CD4-positive, alpha-beta T cell treated with Interleukin-12 subunit alpha and Interleukin-12 subunit beta, for 1 hour (primary cell): ENCODE results near the gene CHST15.
"Not testable (repeated sequence)": the region's sequence is repeated elsewhere in the genome, so short reads cannot be mapped to it uniquely, and the experiment has no call there.

ENCODE experiments used
- DNase-seq: peaks from one replicate; pipeline ENCODE4 v3.0.0-alpha.2; 2020

Gene CHST15

GRCh38 chr10:124096494-124096893 is 3.1 kb upstream of the CHST15 start:
- DNase-seq: no peak

- DNase-seq: not testable (repeated sequence)
These were observed 2.4 kb upstream of the CHST15 start for GRCh38 chr10:124095801-124096200.

DNA sequence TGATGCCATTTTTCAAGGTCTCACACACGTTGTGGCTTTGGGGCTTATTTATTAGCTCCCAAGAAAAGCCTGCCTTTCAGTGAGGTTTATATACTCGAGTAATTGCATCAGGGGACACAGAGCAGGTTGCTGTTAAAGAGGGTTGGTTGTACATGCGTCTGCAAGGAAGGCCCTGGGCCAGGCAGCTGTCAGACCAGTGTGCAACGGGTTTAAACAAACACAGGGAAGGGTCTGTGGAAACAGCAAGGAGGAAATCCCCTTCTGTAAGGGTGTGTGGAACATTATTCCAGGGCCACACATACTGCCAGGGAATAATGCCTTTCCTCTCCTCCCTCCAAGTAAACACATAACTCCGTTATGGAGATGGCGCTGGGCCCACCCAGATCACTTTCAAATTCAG is 1.7 kb upstream of the CHST15 start:
- no peak for DNase-seq

- DNase-seq: no peak
These were observed 1.0 kb upstream of the CHST15 start for GRCh38 chr10:124094419-124094785.

- not testable (repeated sequence) for DNase-seq
These were observed 498 bp upstream of the CHST15 start for GRCh38 chr10:124093774-124094418.

DNA sequence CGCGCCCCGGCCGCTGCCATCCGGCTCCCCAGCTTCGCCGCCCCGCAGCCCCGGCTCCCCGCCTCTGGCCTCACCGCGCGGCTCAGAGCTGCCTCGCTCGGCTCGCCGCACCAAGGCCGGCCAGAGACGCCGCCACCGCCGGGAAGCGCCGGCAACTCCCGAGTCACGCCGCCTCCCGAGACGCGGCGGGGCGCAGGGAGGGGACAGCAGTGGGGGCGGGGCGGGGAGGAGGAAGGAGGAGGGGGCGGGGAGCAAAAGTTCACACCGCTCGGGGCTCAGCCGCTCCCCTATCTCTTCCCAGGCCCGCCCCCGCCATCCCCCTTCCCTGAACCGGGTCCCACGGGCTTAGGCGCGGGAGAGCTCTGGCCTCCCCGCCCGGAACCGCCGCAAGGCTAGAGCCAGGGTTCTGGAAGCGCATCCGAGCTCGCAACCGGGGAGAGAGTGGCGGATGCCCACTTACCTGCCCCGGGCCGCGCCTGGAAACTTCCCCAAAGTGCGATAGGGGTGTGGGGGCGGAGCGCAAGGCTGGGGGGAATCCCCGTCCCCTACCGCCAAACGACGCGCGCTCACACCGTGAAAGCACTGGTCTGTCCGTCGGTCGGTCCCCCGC is 1.0 kb downstream of the CHST15 start:
- DNase-seq: peak; percentile 29

DNA sequence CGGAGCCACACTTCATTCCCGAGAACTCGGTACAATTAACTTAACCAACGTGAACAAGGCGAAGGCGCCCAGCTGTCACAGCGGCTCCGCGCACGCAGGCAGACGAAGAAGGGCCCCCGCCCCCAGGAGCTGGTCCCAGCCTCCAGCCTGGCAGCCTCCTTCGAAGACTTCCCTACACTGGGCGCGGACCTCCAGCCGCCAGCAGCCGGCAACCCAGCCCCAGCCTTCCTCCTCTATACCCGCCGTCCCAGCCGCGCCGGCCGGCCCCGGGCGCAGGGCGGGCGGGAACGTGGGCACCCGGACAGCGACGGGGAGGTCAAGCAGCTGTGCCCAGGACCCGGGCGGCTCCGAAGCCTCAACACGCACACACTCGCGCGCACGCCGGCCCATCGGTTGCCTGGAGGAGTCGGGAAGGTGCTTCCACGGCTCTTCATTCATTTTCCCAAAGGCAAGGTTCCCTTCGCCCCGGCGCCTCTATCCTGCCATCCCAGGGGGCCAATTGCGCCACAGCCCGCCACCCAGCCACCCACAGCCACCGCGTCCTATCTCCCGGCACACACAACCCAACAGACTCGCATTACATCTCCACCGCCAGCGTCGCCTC is 1.6 kb downstream of the CHST15 start:
- DNase-seq: no peak

- no peak for DNase-seq
These were observed 2.7 kb downstream of the CHST15 start for GRCh38 chr10:124090601-124091209.

GRCh38 chr10:124089859-124090258 is 3.5 kb downstream of the CHST15 start:
- no peak for DNase-seq

DNA sequence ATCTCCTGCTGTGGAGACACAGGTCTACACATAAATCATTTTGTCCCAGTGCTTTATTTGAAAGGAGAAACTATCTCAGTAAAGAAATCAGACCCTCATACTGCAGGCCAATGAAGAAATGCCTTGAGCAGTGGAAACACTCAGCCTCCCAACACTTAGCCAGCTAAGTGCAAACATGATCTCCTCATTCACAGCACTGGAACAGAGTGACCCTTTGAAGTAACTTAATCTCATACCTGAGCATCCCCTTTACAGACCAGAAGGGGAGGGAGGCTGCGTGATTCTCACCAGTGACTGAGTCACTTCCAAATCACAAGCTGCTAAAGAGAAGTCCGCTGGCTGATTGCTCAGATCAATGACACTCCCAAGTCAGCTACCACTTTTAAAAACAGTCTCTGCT is 4.5 kb downstream of the CHST15 start:
- no peak for DNase-seq

DNA sequence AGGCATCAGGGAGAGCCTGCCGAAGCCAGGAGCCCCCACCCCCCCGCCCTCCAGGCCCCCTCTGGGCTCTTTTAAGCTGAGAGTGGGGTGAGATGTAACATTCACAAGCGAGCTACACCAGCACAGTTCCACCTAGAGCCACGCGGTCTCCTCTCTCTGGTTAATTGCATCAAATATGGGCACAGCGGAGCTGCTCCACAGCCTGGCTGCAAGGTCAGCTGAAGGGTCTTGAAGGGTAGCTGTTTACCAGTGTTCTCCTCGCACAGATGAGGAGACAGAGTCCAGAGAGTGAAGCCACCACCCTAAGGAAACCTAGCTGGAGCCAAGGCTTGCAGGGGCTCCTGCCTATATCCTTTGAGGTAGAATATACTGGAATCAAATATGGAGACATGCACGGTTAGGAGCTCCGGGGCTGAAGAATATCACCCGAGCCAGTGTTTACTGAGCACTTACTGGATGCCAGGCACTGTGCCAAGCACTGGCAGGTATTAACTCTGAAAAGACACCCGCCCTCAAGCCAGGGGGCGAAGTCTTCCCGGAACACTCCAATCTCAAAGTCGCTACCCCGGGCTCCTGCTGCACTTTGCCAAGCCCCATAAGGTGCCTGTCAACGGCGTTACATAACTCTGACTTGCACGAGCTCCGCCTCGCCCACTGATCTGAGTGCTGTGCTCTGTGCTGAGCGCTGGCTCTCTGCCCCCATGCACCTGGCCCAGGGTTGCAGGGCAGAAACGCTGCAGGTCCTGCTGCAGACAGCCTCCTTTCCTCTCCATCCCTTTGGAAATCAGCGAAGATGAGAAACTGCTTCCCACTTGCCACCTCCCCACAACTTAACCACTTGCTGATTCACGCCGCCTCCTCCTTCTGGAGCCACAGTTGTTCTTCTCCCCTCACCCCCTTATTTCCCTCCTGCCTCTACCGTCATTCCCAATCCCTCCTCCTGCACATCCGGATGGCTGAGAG is 5.4 kb downstream of the CHST15 start:
- no peak for DNase-seq

GRCh38 chr10:124086787-124087671 is 6.4 kb downstream of the CHST15 start:
- no peak for DNase-seq

- no peak for DNase-seq
These were observed 7.2 kb downstream of the CHST15 start for GRCh38 chr10:124086097-124086710.

DNA sequence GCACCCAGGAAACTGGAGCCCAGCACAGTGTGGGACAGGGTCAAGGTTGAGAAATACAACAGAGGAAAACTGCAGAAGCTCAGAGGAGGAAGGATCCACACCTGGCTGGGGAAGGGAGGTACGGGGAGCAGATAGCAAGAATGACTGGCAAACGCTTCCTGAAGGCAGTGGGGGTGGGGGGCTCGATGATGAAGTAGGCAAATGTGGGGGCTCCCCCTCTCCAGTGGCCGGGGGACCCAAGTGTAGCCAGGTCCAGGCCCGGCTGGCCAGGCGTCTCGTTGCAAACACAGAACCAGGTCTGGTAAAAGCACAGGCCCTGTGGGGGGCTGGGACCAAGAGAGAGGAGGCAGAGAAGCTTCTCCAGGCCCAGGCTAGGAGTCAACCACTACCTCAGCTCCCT is 7.7 kb downstream of the CHST15 start:
- no peak for DNase-seq

GRCh38 chr10:124084708-124085107 is 8.7 kb downstream of the CHST15 start:
- no peak for DNase-seq

DNA sequence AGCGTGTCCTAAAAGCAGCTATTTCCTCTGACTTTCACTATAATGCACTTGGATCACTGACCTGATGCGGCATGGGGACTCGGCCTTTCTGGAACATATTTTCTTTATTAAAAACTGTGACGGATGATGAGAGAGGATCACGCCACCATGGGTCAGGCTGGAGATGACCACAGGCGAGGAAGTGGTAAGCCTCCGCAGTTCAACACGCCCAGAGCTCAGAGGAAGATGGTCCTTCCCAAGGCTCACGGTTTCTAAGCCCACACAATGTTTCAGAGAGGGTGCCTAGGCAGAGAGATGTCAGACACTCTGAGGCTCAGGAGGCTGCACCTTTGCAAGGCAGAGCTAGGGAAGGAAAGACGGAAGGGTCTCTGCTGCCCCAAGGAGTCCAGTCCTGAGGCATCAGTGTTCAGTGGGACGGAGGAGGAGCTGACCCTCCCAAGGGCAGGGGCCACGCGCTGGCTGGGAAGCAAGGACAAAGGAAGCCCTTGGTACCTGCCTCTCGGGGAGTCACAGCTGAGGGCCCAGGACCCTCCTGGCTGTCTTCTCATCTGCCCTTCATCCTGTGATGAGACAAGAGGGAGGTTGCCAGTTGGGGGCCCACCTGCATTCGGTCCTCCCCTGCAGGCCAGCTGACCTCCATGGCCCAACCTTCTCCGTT is 9.5 kb downstream of the CHST15 start:
- DNase-seq: no peak

DNA sequence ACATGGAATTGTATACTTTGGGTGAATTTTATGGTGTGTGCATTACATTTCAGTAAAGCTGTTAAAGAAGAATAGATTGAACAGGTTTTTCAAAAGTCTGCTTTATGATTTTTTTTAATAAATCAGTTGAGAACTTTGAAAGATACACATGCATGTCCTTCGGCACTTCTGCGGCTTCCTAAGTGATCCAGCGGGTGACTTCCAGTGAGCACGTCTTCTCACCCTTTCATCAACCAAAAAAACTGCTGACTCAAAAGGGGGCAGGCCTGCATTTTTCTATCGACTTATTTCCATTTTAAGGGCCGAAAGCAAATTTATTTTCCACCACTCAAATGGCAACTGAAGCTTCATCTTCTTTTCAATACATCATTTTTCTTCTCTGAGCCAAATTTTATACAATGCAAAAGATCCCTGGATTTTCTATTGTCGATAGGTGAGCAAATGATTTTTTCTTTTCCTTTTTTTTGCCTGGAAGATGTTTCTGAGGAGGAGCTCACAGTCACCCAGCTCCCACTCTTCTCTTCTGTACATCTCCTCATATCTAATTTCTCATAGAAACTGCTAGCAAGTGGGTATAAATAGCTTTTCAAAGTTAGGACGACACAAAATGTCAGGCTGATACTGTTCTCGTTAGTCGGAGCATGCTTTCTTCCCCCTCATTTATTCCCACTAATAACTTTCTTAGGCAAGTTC is 10.2 kb downstream of the CHST15 start:
- no peak for DNase-seq

- DNase-seq: no peak
These were observed 10.8 kb downstream of the CHST15 start for GRCh38 chr10:124082555-124082954.

DNA sequence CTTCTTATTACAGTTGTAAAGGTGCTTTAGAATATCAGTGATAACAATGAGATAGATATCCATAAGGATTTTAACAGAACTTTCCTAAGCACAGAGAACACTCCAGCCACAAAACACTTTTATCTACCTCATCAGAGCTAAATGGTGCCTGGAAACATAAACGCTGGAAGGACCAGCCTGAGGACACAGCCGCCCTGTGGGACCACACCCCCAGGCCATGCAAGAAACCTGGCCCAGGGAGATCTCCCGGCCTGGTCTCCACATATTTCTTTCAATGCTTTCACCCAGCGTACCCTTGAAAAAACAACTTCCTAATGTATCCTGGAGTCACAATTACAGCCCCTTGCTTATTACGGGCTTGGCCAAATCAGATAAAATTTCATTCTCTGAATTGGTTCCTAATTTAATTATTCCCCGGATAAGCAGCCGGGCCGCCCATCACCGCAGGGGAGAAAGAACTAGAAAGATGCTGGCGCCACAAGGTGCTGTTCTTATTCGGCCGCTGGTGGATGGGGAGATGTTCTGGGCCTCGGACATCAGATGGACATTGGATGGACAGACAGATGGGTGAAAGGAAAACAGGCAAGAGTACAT is 11.8 kb downstream of the CHST15 start:
- no peak for DNase-seq

GRCh38 chr10:124079864-124080263 is 13.5 kb downstream of the CHST15 start:
- no peak for DNase-seq
